ENCODE data around the gene TDRD6.

TDRD6 gene

GRCh38 chr6:46699970-46700369, 12.3 kb downstream of the TDRD6 start:
- DNase-seq (ENCODE audit: low read depth), result no peak
- H3K4me3 ChIP-seq (ENCODE audit: low read depth, low read length), result no peak overlapping the region
- no peak for TF ChIP-seq CTCF (IDR thresholded peaks at IDR 0.05; ENCODE audit: insufficient read depth, low read depth, low read length, missing control alignments)

- H3K4me3 ChIP-seq (ENCODE audit: low read depth, low read length), result no peak overlapping the region
- DNase-seq (ENCODE audit: low read depth), result no peak
- no peak for TF ChIP-seq CTCF (IDR thresholded peaks at IDR 0.05; ENCODE audit: insufficient read depth, low read depth, low read length, missing control alignments)
These were observed 16.9 kb downstream of the TDRD6 start for GRCh38 chr6:46704562-46704961.

GRCh38 chr6:46706464-46706863, 18.8 kb downstream of the TDRD6 start:
- DNase-seq (ENCODE audit: low read depth), result peak; percentile 20
- no peak for TF ChIP-seq CTCF (IDR thresholded peaks at IDR 0.05; ENCODE audit: insufficient read depth, low read depth, low read length, missing control alignments)
- no peak overlapping the region for H3K4me3 ChIP-seq (ENCODE audit: low read depth, low read length)

- no peak overlapping the region for H3K4me3 ChIP-seq (ENCODE audit: low read depth, low read length)
- no peak for DNase-seq (ENCODE audit: low read depth)
- TF ChIP-seq CTCF (IDR thresholded peaks at IDR 0.05; ENCODE audit: insufficient read depth, low read depth, low read length, missing control alignments), result no peak
These were observed 23.8 kb downstream of the TDRD6 start for GRCh38 chr6:46711491-46711890.

GRCh38 chr6:46715141-46715540, 27.5 kb downstream of the TDRD6 start:
- no peak for TF ChIP-seq CTCF (IDR thresholded peaks at IDR 0.05; ENCODE audit: insufficient read depth, low read depth, low read length, missing control alignments)
- H3K4me3 ChIP-seq (ENCODE audit: low read depth, low read length), result no peak overlapping the region
- DNase-seq (ENCODE audit: low read depth), result no peak

- H3K4me3 ChIP-seq (ENCODE audit: low read depth, low read length), result no peak overlapping the region
- DNase-seq (ENCODE audit: low read depth), result no peak
- no peak for TF ChIP-seq CTCF (IDR thresholded peaks at IDR 0.05; ENCODE audit: insufficient read depth, low read depth, low read length, missing control alignments)
These were observed 31.4 kb downstream of the TDRD6 start for GRCh38 chr6:46719099-46719498.

- no peak overlapping the region for H3K4me3 ChIP-seq (ENCODE audit: low read depth, low read length)
- TF ChIP-seq CTCF (IDR thresholded peaks at IDR 0.05; ENCODE audit: insufficient read depth, low read depth, low read length, missing control alignments), result no peak
These were observed 32.7 kb downstream of the TDRD6 start for GRCh38 chr6:46720401-46720800.

More at GRCh38 chr6:46720401-46720800, 32.7 kb downstream of the TDRD6 start:
- no peak for DNase-seq (ENCODE audit: low read depth)

All from GM12865 (cell line).